K562 treated with DMSO at 1 percent for 4 hours (cell line): ENCODE data around the gene TRIM61. TPM values are rescaled to one million over a fixed set of nuclear protein-coding genes. Genes with fewer than 3 reads are reported as not detected.

ENCODE experiments used
- total RNA-seq: library from RNA; unstranded; fragments of 300-600 nt; gene quantifications from 2 replicates; pipeline ENCODE4 v1.2.3, GENCODE V29; 2022; ENCODE audit not compliant: insufficient read depth

Gene TRIM61
- total RNA-seq = 0.89 TPM in 1 of 2 replicates, not detected in the other

DNA sequence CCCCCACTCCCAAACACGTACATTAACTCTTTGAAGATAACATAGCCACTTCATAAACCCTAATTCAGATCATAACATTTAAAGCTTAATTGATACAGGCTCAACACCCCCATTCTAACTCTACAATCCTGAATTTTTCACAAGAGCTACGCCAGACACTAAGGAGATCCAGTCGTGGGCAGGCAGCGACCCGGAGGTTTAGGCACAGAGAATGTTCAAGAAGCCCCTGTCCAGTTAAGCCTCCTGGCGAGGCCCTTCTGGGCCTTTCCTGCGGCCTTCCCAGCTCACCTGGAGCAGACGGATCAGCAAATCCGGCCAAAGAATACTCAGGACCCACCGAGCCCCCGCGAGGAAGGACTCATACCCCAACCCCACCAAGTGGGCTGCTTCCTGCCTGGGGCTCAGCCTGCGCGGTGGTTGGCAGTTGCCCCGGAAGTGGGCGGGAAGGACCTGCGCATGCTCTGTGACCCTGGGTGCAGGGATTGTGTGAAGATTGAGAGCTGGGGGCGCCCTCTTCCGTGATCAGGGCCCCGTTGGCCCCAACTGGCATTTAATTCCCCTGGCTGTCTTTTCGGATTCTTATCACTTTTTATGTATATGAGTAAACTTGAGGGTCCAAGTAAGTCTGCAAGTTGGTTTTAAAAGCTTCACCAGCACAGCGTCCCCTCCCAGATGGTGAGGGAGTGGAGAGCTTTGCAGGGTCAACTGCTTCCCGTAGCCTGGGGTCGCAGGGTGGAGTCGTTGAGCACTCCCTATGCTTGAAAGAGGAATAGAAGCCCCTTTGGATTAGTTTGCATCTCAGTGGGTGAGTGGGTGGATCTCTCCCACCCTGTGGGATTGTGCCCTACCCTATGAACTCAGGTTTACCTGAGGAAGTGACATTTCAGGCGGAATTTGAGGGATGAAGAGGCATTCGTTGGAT lies at the start of gene TRIM61:
Gene TRIM61 (minus strand): TSS at position 415 of the 922 bp plus-strand sequence. CDS start 7,655 bp downstream, outside the sequence.

Other genes starting within 250 kb of the TRIM61 start
- gene SMIM31, start 223.5 kb downstream of the TRIM61 start, total RNA-seq = not detected in 2 replicates
- gene APELA, start 100.5 kb downstream of the TRIM61 start, total RNA-seq = not detected in 2 replicates
- gene TRIM60, start 54.3 kb upstream of the TRIM61 start, total RNA-seq = not detected in 2 replicates
- gene TRIM75, start 76.2 kb upstream of the TRIM61 start, total RNA-seq = not detected in 2 replicates
- gene TMEM192, start 135.2 kb upstream of the TRIM61 start, total RNA-seq = 5.2 and 7.3 TPM in 2 replicates
- gene KLHL2, start 229.9 kb upstream of the TRIM61 start, total RNA-seq = 7.1 and 13.5 TPM in 2 replicates